Breast epithelium (tissue), 3 donors: ENCODE data around the gene PPP1R36.

Source experiments
- CTCF ChIP-seq, 3 donors: fragments of 450-650 bp; IDR thresholded peaks; one replicate each; pipeline ENCODE4 v1.5.1; 2016 to 2017; ENCODE audit warnings: antibody characterized with exemption in 3 of 3, mild to moderate bottlenecking in 3 of 3, moderate library complexity in 3 of 3
- POLR2A ChIP-seq: fragments of 450-650 bp; IDR thresholded peaks from one replicate; pipeline ENCODE4 v1.6.1; 2016; ENCODE audit warnings: antibody characterized with exemption, mild to moderate bottlenecking, moderate library complexity
- POLR2AphosphoS5 ChIP-seq, 3 donors: sonication (generic); formaldehyde crosslinking; IDR thresholded peaks; one replicate each; pipeline ENCODE4 v1.6.1; 2017; ENCODE audit warnings: antibody characterized with exemption in 3 of 3

DNA sequence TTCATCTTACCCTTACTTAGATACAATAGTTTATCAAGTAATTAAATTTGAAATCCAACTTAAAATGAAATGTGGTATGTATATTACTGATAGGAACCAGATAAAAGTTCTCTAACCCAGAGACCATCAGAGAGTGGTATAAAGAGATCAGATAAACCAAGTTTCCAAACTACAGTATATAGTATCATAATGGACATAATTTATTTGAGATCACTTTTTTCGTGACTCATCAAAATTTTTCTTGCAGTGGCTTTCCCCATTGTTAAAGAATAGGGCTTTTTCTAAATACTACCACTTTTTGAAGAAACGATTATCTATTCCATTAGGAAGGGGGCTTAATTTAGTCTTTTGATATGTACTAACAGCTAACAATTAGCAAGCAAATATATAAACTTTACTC is 24.4 kb upstream of the PPP1R36 start:
- TF ChIP-seq CTCF (IDR thresholded peaks at IDR 0.05) (no peak), POLR2A (no peak), POLR2AphosphoS5 (IDR thresholded peaks at IDR 0.05) (no peak)
